HG03457 (cell line): ENCODE results near the gene ELF5.

Experiments
- ATAC-seq: cut with Tn5 transposase; IDR thresholded peaks from one replicate; pipeline ENCODE4 v1.9.1; 2021; ENCODE audit warnings: moderate number of reproducible peaks; ENCODE audit not compliant: unreplicated experiment

ELF5 gene

GRCh38 chr11:34513682-34514449, at the start of gene ELF5:
TSS of gene ELF5 (minus strand) at chr11:34513794. CDS start at chr11:34505749, 8,045 bp downstream.
- no peak for ATAC-seq

- ATAC-seq = no peak
These were observed 49.4 kb upstream of the ELF5 start for GRCh38 chr11:34562976-34563375.

- no peak for ATAC-seq
These were observed 46.9 kb upstream of the ELF5 start for GRCh38 chr11:34560511-34560910.

GRCh38 chr11:34558673-34559072, 45.1 kb upstream of the ELF5 start:
- ATAC-seq = no peak

GRCh38 chr11:34558211-34558610, 44.6 kb upstream of the ELF5 start:
- no peak for ATAC-seq

GRCh38 chr11:34552270-34552669, 38.7 kb upstream of the ELF5 start:
- no peak for ATAC-seq

GRCh38 chr11:34549271-34549670, 35.7 kb upstream of the ELF5 start:
- no peak for ATAC-seq

- no peak for ATAC-seq
These were observed 34.7 kb upstream of the ELF5 start for GRCh38 chr11:34548278-34548677.

- ATAC-seq = no peak
These were observed 33.1 kb upstream of the ELF5 start for GRCh38 chr11:34546511-34547209.

- no peak for ATAC-seq
These were observed 28.5 kb upstream of the ELF5 start for GRCh38 chr11:34542089-34542488.

GRCh38 chr11:34540870-34541269, 27.3 kb upstream of the ELF5 start:
- no peak for ATAC-seq

GRCh38 chr11:34537636-34538035, 24.0 kb upstream of the ELF5 start:
- ATAC-seq = no peak

GRCh38 chr11:34536056-34536455, 22.5 kb upstream of the ELF5 start:
- ATAC-seq = no peak

GRCh38 chr11:34534826-34535225, 21.2 kb upstream of the ELF5 start:
- no peak for ATAC-seq

- ATAC-seq = no peak
These were observed 18.1 kb upstream of the ELF5 start for GRCh38 chr11:34531663-34532062.

GRCh38 chr11:34530545-34531234, 17.1 kb upstream of the ELF5 start:
- ATAC-seq = no peak

- no peak for ATAC-seq
These were observed 16.0 kb upstream of the ELF5 start for GRCh38 chr11:34529643-34530042.

- ATAC-seq = no peak
These were observed 14.5 kb upstream of the ELF5 start for GRCh38 chr11:34528072-34528471.

- no peak for ATAC-seq
These were observed 12.5 kb upstream of the ELF5 start for GRCh38 chr11:34525888-34526657.

GRCh38 chr11:34525098-34525497, 11.5 kb upstream of the ELF5 start:
- no peak for ATAC-seq

GRCh38 chr11:34524696-34525095, 11.1 kb upstream of the ELF5 start:
- no peak for ATAC-seq
